Measurements from ENCODE around the gene SMAD6. TPM values are rescaled to one million over a fixed set of nuclear protein-coding genes. Genes with fewer than 3 reads are reported as not detected.

Gene SMAD6
- total and polyA plus RNA-seq, 2 donors (not counting 1 experiment from before 2014, with no cell fraction given) = 0.03 to 0.37 TPM

GRCh38 chr15:66778716-66779115 is 76.7 kb downstream of the SMAD6 start:
- DNase-seq = no peak
- Mint-ChIP-seq H3K4me1 (no peaks in the 10 kb centered on the region), H3K27ac (no peak overlapping the region), H3K9me3 (ENCODE audit: insufficient read depth) (no peaks in the 10 kb centered on the region), H3K4me3 (no peak overlapping the region), H3K27me3 (peaks cover 2% of the 10 kb centered on the region)
- no peaks in the 10 kb centered on the region for H4K20me1 ChIP-seq (ENCODE audit: control insufficient read depth, insufficient read depth, low read length, poor library complexity, severe bottlenecking)
- no peak for ATAC-seq (ENCODE audit: low read depth)
- no peaks in the 10 kb centered on the region for H3K9me3 ChIP-seq (ENCODE audit: control extremely low read depth in 1 of 3, control insufficient read depth in 2 of 3, insufficient read depth in 1 of 3, low read length in 2 of 3)
- H3K27ac ChIP-seq (ENCODE audit: low read length in 2 of 2) = no peak overlapping the region
- no peak overlapping the region for H3K4me2 ChIP-seq (replicated peaks; ENCODE audit: low read depth, low read length, poor library complexity, severe bottlenecking)
- no peak overlapping the region for H2AFZ ChIP-seq (ENCODE audit: insufficient read depth, low read depth, low read length, poor library complexity, severe bottlenecking)
- H3K27me3 ChIP-seq (replicated peaks in 1 of 4; ENCODE audit: control extremely low read depth in 1 of 4, control insufficient read depth in 3 of 4, insufficient read depth in 4 of 4, low read length in 3 of 4) = no peaks in the 10 kb centered on the region
- intact Hi-C loops (cut with micrococcal nuclease) = no loop called here
- ChIA-PET POLR2A (no interaction called here), CTCF (interaction anchor here (1.0 to 2.2 kb wide), 2 partner anchors 12 to 160 kb away, joined by 5 to 7 read pairs; no protein-coding TSS in a partner anchor)
- H3K9ac ChIP-seq (ENCODE audit: low read length) = no peak overlapping the region
- TF ChIP-seq CTCF (IDR thresholded peaks at IDR 0.05) = no peak
- TF ChIP-seq EZH2 (IDR thresholded peaks at IDR 0.05; ENCODE audit: borderline replicate concordance, insufficient read depth, low read depth, low read length, poor library complexity, severe bottlenecking) = no peak
- 87% methylated on average over 7 of the region's 8 CpGs for WGBS (ENCODE audit: insufficient coverage)
- H3K79me2 ChIP-seq (ENCODE audit: control insufficient read depth, insufficient read depth, low read length) = no peaks in the 10 kb centered on the region
- no peaks in the 10 kb centered on the region for H3K36me3 ChIP-seq (replicated peaks in 1 of 2; ENCODE audit: control extremely low read depth in 1 of 2, control insufficient read depth in 1 of 2, extremely low read depth in 1 of 2, insufficient read depth in 2 of 2, low read length in 1 of 2)
- no peak overlapping the region for H3K4me3 ChIP-seq (ENCODE audit: control extremely low read depth in 1 of 5, extremely low read depth in 1 of 5, insufficient read depth in 1 of 5, low read depth in 2 of 5, low read length in 4 of 5)
- H3K4me1 ChIP-seq (ENCODE audit: control insufficient read depth in 2 of 2, insufficient read depth in 2 of 2, low read length in 2 of 2) = no peaks in the 10 kb centered on the region

GRCh38 chr15:66779331-66780009 is 77.4 kb downstream of the SMAD6 start:
- no peak overlapping the region for H3K4me2 ChIP-seq (replicated peaks; ENCODE audit: low read depth, low read length, poor library complexity, severe bottlenecking)
- H4K20me1 ChIP-seq (ENCODE audit: control insufficient read depth, insufficient read depth, low read length, poor library complexity, severe bottlenecking) = no peaks in the 10 kb centered on the region
- no peak overlapping the region for H3K9ac ChIP-seq (ENCODE audit: low read length)
- Mint-ChIP-seq H3K9me3 (ENCODE audit: insufficient read depth) (no peaks in the 10 kb centered on the region), H3K27ac (no peak overlapping the region), H3K27me3 (peaks cover 5% of the 10 kb centered on the region), H3K4me3 (no peak overlapping the region), H3K4me1 (no peaks in the 10 kb centered on the region)
- no peak for DNase-seq
- no peaks in the 10 kb centered on the region for H3K27me3 ChIP-seq (replicated peaks in 1 of 4; ENCODE audit: control extremely low read depth in 1 of 4, control insufficient read depth in 3 of 4, insufficient read depth in 4 of 4, low read length in 3 of 4)
- TF ChIP-seq EZH2 (IDR thresholded peaks at IDR 0.05; ENCODE audit: borderline replicate concordance, insufficient read depth, low read depth, low read length, poor library complexity, severe bottlenecking) = no peak
- TF ChIP-seq CTCF (IDR thresholded peaks at IDR 0.05) = no peak
- no peak overlapping the region for H3K4me3 ChIP-seq (ENCODE audit: control extremely low read depth in 1 of 5, extremely low read depth in 1 of 5, insufficient read depth in 1 of 5, low read depth in 2 of 5, low read length in 4 of 5)
- H3K79me2 ChIP-seq (ENCODE audit: control insufficient read depth, insufficient read depth, low read length) = no peaks in the 10 kb centered on the region
- ChIA-PET POLR2A (no interaction called here), CTCF (no interaction called here)
- no peak overlapping the region for H2AFZ ChIP-seq (ENCODE audit: insufficient read depth, low read depth, low read length, poor library complexity, severe bottlenecking)
- WGBS (ENCODE audit: insufficient coverage) = 90% methylated on average over 4 of the region's 4 CpGs
- intact Hi-C loops (cut with micrococcal nuclease) = no loop called here
- ATAC-seq (ENCODE audit: low read depth) = no peak
- H3K27ac ChIP-seq (ENCODE audit: low read length in 2 of 2) = no peak overlapping the region
- no peaks in the 10 kb centered on the region for H3K4me1 ChIP-seq (ENCODE audit: control insufficient read depth in 2 of 2, insufficient read depth in 2 of 2, low read length in 2 of 2)
- no peaks in the 10 kb centered on the region for H3K9me3 ChIP-seq (ENCODE audit: control extremely low read depth in 1 of 3, control insufficient read depth in 2 of 3, insufficient read depth in 1 of 3, low read length in 2 of 3)
- H3K36me3 ChIP-seq (replicated peaks in 1 of 2; ENCODE audit: control extremely low read depth in 1 of 2, control insufficient read depth in 1 of 2, extremely low read depth in 1 of 2, insufficient read depth in 2 of 2, low read length in 1 of 2) = no peaks in the 10 kb centered on the region
